H9 (cell line): ENCODE measurements around the gene TSSK6. TPM values are rescaled to one million over a fixed set of nuclear protein-coding genes. Genes with fewer than 3 reads are reported as not detected.

ENCODE experiments used
- DNase-seq: peaks from one replicate; pipeline ENCODE4 v3.0.0-alpha.2; 2017
- H2AFZ ChIP-seq: one replicate; pipeline ENCODE4 v1.6.1; 2013; ENCODE audit warnings: mild to moderate bottlenecking, low read length, control low read depth, moderate library complexity
- H2AK5ac ChIP-seq: 2 replicates; pipeline ENCODE4 v1.6.1; 2013; ENCODE audit warnings: low read length, control low read depth, mixed read lengths; ENCODE audit not compliant: insufficient read length
- H2BK120ac ChIP-seq: one replicate; pipeline ENCODE4 v1.6.1; 2013; ENCODE audit warnings: low read depth, mild to moderate bottlenecking, low read length, control low read depth, inconsistent platforms; ENCODE audit not compliant: poor library complexity, severe bottlenecking
- H2BK12ac ChIP-seq: 2 replicates; pipeline ENCODE4 v1.6.1; 2013; ENCODE audit warnings: low read length, control low read depth, mixed read lengths, low read depth; ENCODE audit not compliant: insufficient read length
- H2BK15ac ChIP-seq: 2 replicates; pipeline ENCODE4 v1.6.1; 2013; ENCODE audit warnings: low read depth, low read length, control low read depth
- H2BK20ac ChIP-seq: one replicate; pipeline ENCODE4 v1.6.1; 2013; ENCODE audit warnings: low read depth, mild to moderate bottlenecking, low read length, control low read depth, inconsistent platforms; ENCODE audit not compliant: poor library complexity, severe bottlenecking
- H2BK5ac ChIP-seq: 2 replicates; pipeline ENCODE4 v1.6.1; 2013; ENCODE audit warnings: low read length, control low read depth, mixed read lengths; ENCODE audit not compliant: insufficient read length
- H3K14ac ChIP-seq: 2 replicates; pipeline ENCODE4 v1.6.1; 2013; ENCODE audit warnings: low read length, control low read depth; ENCODE audit not compliant: insufficient read depth
- H3K18ac ChIP-seq: 2 replicates; pipeline ENCODE4 v1.6.1; 2013; ENCODE audit warnings: low read depth, mild to moderate bottlenecking, mixed read lengths, low read length, control low read depth; ENCODE audit not compliant: insufficient read length
- H3K23ac ChIP-seq: 2 replicates; pipeline ENCODE4 v1.6.1; 2013; ENCODE audit warnings: low read length, control low read depth, mixed read lengths, low read depth; ENCODE audit not compliant: insufficient read length
- H3K23me2 ChIP-seq: 2 replicates; pipeline ENCODE4 v1.6.1; 2013; ENCODE audit warnings: low read depth, mild to moderate bottlenecking, mixed read lengths, low read length, control low read depth; ENCODE audit not compliant: insufficient read length, poor library complexity, severe bottlenecking
- H3K27ac ChIP-seq: 2 replicates; pipeline ENCODE4 v1.5.1; 2013; ENCODE audit warnings: low read length, control low read depth, mixed read lengths, low read depth; ENCODE audit not compliant: insufficient read length
- H3K27me3 ChIP-seq: 2 replicates; pipeline ENCODE4 v1.6.1; 2013; ENCODE audit warnings: low read length, control low read depth, inconsistent platforms; ENCODE audit not compliant: insufficient read depth
- H3K4ac ChIP-seq: 2 replicates; pipeline ENCODE4 v1.6.1; 2013; ENCODE audit warnings: low read depth, mild to moderate bottlenecking, control low read depth, inconsistent platforms, low read length, moderate library complexity
- H3K4me1 ChIP-seq: 2 replicates; pipeline ENCODE4 v1.6.1; 2013; ENCODE audit warnings: low read length, control low read depth, inconsistent platforms; ENCODE audit not compliant: insufficient read depth
- H3K4me2 ChIP-seq: 2 replicates; pipeline ENCODE4 v1.6.1; 2013; ENCODE audit warnings: low read length, control low read depth, mixed read lengths; ENCODE audit not compliant: insufficient read length, insufficient read depth
- H3K56ac ChIP-seq: 2 replicates; pipeline ENCODE4 v1.6.1; 2013; ENCODE audit warnings: low read depth, mild to moderate bottlenecking, mixed read lengths, low read length, control low read depth; ENCODE audit not compliant: insufficient read length
- H3K79me1 ChIP-seq: 2 replicates; pipeline ENCODE4 v1.6.1; 2013; ENCODE audit warnings: low read depth, mild to moderate bottlenecking, moderate library complexity, low read length, control low read depth, inconsistent platforms; ENCODE audit not compliant: insufficient read depth, poor library complexity, severe bottlenecking
- H3K79me2 ChIP-seq: 2 replicates; pipeline ENCODE4 v1.6.1; 2013; ENCODE audit warnings: low read length, control low read depth, inconsistent platforms; ENCODE audit not compliant: insufficient read depth
- H3K9ac ChIP-seq: 2 replicates; pipeline ENCODE4 v1.6.1; 2013; ENCODE audit warnings: low read length, control low read depth, mixed read lengths; ENCODE audit not compliant: insufficient read length; ENCODE audit errors: extremely low read depth
- H3K9me3 ChIP-seq: one replicate; pipeline ENCODE4 v1.6.1; 2013; ENCODE audit warnings: low read depth, low read length, inconsistent platforms; ENCODE audit not compliant: control insufficient read depth
- H3T11ph ChIP-seq: one replicate; pipeline ENCODE4 v1.6.1; 2013; ENCODE audit warnings: mild to moderate bottlenecking, low read length, control low read depth, inconsistent platforms
- H4K20me1 ChIP-seq: one replicate; pipeline ENCODE4 v1.6.1; 2013; ENCODE audit not compliant: control insufficient read depth, insufficient read length, insufficient read depth
- H4K5ac ChIP-seq: 2 replicates; pipeline ENCODE4 v1.6.1; 2013; ENCODE audit warnings: low read depth, mild to moderate bottlenecking, mixed read lengths, low read length, control low read depth; ENCODE audit not compliant: insufficient read length
- H4K8ac ChIP-seq: replicated peaks from 2 replicates; pipeline ENCODE4 v1.6.1; 2013; ENCODE audit warnings: low read length, control low read depth, mixed read lengths, low read depth; ENCODE audit not compliant: insufficient read length
- H4K91ac ChIP-seq: 2 replicates; pipeline ENCODE4 v1.6.1; 2013; ENCODE audit warnings: low read depth, mild to moderate bottlenecking, moderate library complexity, mixed read lengths, low read length, control low read depth; ENCODE audit not compliant: insufficient read length
- H3K27ac Mint-ChIP-seq, 3 experiments: 2 replicates in 2 of 3; 3 replicates in 1 of 3; pipeline ENCODE4 v1.8.0; 2020 to 2021; ENCODE audit warnings: mixed read lengths in 3 of 3, mild to moderate bottlenecking in 1 of 3, moderate library complexity in 1 of 3
- H3K27me3 Mint-ChIP-seq: 2 replicates; pipeline ENCODE4 v1.8.0; 2021; ENCODE audit warnings: low read depth, mild to moderate bottlenecking, moderate library complexity, mixed read lengths
- H3K36me3 Mint-ChIP-seq, 3 experiments: 2 replicates in 2 of 3; 3 replicates in 1 of 3; pipeline ENCODE4 v1.8.0; 2020 to 2021; ENCODE audit warnings: low read depth in 3 of 3, mixed read lengths in 3 of 3; ENCODE audit not compliant: insufficient read depth in 1 of 3
- H3K4me1 Mint-ChIP-seq, 2 experiments: 2 replicates each; pipeline ENCODE4 v1.8.0; 2020; ENCODE audit warnings: mixed read lengths in 2 of 2
- H3K4me3 Mint-ChIP-seq, 2 experiments: 2 replicates in 1 of 2; 3 replicates in 1 of 2; pipeline ENCODE4 v1.8.0; 2020 to 2021; ENCODE audit warnings: mild to moderate bottlenecking in 2 of 2, mixed read lengths in 2 of 2, moderate library complexity in 1 of 2
- H3K9me3 Mint-ChIP-seq, 2 experiments: 2 replicates in 1 of 2; 3 replicates in 1 of 2; pipeline ENCODE4 v1.8.0; 2020; ENCODE audit warnings: mild to moderate bottlenecking in 2 of 2, mixed read lengths in 2 of 2, moderate library complexity in 1 of 2
- CTCF ChIP-seq: fragments of 200-600 bp; sonication (generic); conservative IDR thresholded peaks from 3 replicates; pipeline ENCODE4 v1.8.0; 2021; ENCODE audit warnings: antibody characterized with exemption, mild to moderate bottlenecking
- WGBS: extraction: QIAGEN DNeasy Blood & Tissue Kit; methylation state at CpG from one replicate; pipeline ENCODE4 v1.1.7; 2013; ENCODE audit warnings: missing lambda C conversion rate, low lambda C conversion rate, mixed read lengths; ENCODE audit not compliant: insufficient read length; ENCODE audit errors: extremely low coverage; 5-methylcytosine and 5-hydroxymethylcytosine counted together
- total RNA-seq: library from RNA; stranded (reverse); gene quantifications from 2 replicates; pipeline ENCODE4 v1.2.1, GENCODE V29; 2021

The TSSK6 gene
- total RNA-seq, 1 experiment from 2014 or later = 2.6 TPM

DNA sequence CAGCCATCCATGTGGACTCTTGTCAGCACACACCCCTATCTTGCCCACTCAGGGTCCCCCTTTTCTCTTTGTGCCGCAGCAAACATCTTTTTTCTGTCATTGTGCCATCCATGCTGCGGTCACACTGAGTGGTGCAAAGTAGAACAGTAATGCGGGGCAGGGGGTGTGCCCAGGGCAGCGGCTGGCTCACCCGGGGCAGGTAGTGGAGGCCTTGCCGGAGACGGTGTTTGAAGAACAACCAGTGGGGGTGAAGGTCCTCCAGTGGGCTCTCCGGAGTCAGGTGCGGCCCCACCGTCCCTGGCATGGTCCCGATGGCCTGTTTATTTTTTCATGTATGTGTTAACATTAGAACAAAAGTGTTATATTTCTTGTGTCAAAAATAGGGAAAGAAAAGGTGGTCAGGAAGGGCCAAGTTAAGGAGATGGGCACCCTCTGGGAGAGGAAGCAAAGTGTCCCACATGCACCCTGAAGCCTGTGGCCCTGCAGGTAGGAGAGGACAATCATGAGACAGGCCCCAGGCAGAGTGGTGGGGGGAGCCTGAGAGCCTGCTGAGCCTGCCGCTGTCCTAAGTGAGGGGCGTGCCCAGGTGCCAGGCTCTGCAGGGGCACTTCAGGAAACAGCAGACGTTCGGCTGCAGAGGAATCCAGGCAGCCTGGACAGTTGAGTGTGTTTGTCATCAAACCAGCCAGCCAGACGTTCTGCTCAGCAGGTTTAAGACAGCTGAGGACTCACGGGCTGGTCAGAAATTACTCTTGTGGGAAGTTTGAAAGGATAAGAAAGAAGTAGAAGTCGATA, 12.3 kb downstream of the TSSK6 start:
- Histone ChIP-seq H4K20me1 (no peaks in the 10 kb centered on the region), H4K5ac (no peak overlapping the region), H2AK5ac (no peak overlapping the region), H4K91ac (no peak overlapping the region), H3K23me2 (no peaks in the 10 kb centered on the region), H2BK12ac (no peak overlapping the region), H3K79me2 (no peaks in the 10 kb centered on the region), H3K27ac (no peak overlapping the region), H2BK20ac (no peak overlapping the region), H3K9me3 (no peaks in the 10 kb centered on the region), H2BK15ac (no peak overlapping the region), H2AFZ (no peak overlapping the region), H2BK120ac (no peak overlapping the region), H3K56ac (no peak overlapping the region), H4K8ac (no peak overlapping the region), H3K14ac (no peak overlapping the region), H3K23ac (no peak overlapping the region), H3K9ac (no peak overlapping the region), H3K4me1 (no peaks in the 10 kb centered on the region), H3T11ph (no peak overlapping the region), H3K27me3 (no peaks in the 10 kb centered on the region), H3K4ac (no peak overlapping the region), H3K4me2 (no peak overlapping the region), H3K18ac (no peak overlapping the region), H3K79me1 (no peaks in the 10 kb centered on the region), H2BK5ac (no peak overlapping the region)
- H3K36me3 Mint-ChIP-seq = peaks cover 42 to 93% (median 85%) of the 10 kb centered on the region in 3 experiments
- peaks cover 0 to 4% of the 10 kb centered on the region in 2 experiments; a peak in 1 of 4 replicates for H3K4me1 Mint-ChIP-seq
- DNase-seq = no peak
- WGBS = 100% methylated on average over 1 of the region's 18 CpGs
- H3K4me3 Mint-ChIP-seq = no peak overlapping the region
- no peaks in the 10 kb centered on the region for H3K9me3 Mint-ChIP-seq
- no peaks in the 10 kb centered on the region; the same call in 1 of the 2 replicates for H3K27me3 Mint-ChIP-seq
- H3K27ac Mint-ChIP-seq = peak overlapping the region in 1 of 3 experiments; percentile 1; a peak in 2 of 7 replicates
- no peak for TF ChIP-seq CTCF
